Activated T-helper 1 cell treated with anti-CD3 and anti-CD28 coated beads, Interleukin-12 subunit alpha, Interleukin-12 subunit beta, Interleukin-2, Interleukin-4 antibody, amounts not matched to agents 30 ng/mL and 10 ng/mL and 1 ng/mL, durations not matched to agents 14 hours and 24 hours and 36 hours (primary cell): ENCODE measurements around the gene CPB1. TPM values are rescaled to one million over a fixed set of nuclear protein-coding genes. Genes with fewer than 3 reads are reported as not detected.

Source experiments
- DNase-seq: peaks from one replicate; pipeline ENCODE4 v3.0.0; 2021; ENCODE audit warnings: low spot score
- H3K27ac Mint-ChIP-seq: one replicate; pipeline ENCODE4 v1.8.0; 2021; ENCODE audit warnings: mild to moderate bottlenecking, mixed read lengths
- H3K27me3 Mint-ChIP-seq: one replicate; pipeline ENCODE4 v1.8.0; 2022; ENCODE audit warnings: mild to moderate bottlenecking, moderate library complexity, mixed read lengths; ENCODE audit not compliant: insufficient read depth
- H3K36me3 Mint-ChIP-seq: one replicate; pipeline ENCODE4 v1.8.0; 2021; ENCODE audit warnings: low read depth, mixed read lengths
- H3K4me1 Mint-ChIP-seq: one replicate; pipeline ENCODE4 v1.8.0; 2021; ENCODE audit warnings: low read depth, mixed read lengths
- H3K4me3 Mint-ChIP-seq: one replicate; pipeline ENCODE4 v1.8.0; 2021; ENCODE audit warnings: mild to moderate bottlenecking, moderate library complexity, mixed read lengths
- H3K9me3 Mint-ChIP-seq: one replicate; pipeline ENCODE4 v1.8.0; 2021; ENCODE audit warnings: mixed read lengths
- intact Hi-C: fragments of 100-400 bp; cut with micrococcal nuclease; formaldehyde crosslinking; loops from one replicate; pipeline ENCODE4 v1.15.1; 2024
- total RNA-seq: library from RNA; stranded (reverse); gene quantifications from 2 replicates; pipeline ENCODE4 v1.2.3, GENCODE V29; 2022

The CPB1 gene
- total RNA-seq, 1 donor from 2014 or later: not detected

DNA sequence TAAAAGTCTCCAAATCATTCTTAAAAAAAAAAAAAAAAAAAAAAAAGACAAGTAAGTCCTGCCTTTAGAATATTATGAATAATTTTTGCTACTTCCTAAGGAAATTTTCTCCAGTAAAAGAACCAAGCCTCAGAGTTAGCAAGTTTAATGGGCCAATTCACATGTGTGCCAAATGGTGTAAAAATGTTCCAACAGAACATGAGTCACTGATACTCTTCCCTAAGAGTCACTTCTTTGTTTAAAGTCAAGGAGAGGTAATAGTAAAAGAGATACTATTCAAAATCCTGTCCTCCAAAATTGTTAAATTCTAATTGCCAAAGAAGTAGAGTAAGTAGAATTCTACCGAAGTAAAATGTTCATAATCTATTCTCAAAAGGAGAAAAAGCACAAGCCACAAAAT is 19.7 kb downstream of the CPB1 start:
- H3K4me3 Mint-ChIP-seq: no peak overlapping the region
- H3K4me1 Mint-ChIP-seq: no peaks in the 10 kb centered on the region
- no peaks in the 10 kb centered on the region for H3K9me3 Mint-ChIP-seq
- DNase-seq: no peak
- intact Hi-C loops: no loop called here
- H3K36me3 Mint-ChIP-seq: no peaks in the 10 kb centered on the region
- no peak overlapping the region for H3K27ac Mint-ChIP-seq
- peaks cover 4% of the 10 kb centered on the region for H3K27me3 Mint-ChIP-seq

DNA sequence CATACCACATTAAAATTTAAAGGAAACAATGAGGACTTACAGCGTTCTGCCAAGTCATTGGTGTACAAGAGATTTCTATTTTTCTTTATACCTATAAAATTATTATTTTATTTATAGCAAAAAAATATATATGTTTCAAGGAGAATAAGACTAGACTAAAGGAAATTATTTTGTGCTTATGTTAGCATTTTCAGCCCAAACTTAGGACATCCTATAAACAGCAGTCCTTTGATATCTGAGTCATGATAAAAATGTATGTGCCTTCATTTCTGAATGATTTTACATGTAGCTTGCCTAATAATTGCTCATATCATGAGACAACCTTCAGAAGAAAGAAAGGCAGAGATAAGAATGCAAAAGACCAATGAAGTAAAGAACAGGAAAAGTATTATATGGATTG is 20.8 kb downstream of the CPB1 start:
- no peak for DNase-seq
- Mint-ChIP-seq H3K36me3 (no peaks in the 10 kb centered on the region), H3K27me3 (peaks cover 4% of the 10 kb centered on the region), H3K27ac (no peak overlapping the region), H3K4me3 (no peak overlapping the region), H3K9me3 (no peaks in the 10 kb centered on the region), H3K4me1 (no peaks in the 10 kb centered on the region)
- intact Hi-C loops: no loop called here

DNA sequence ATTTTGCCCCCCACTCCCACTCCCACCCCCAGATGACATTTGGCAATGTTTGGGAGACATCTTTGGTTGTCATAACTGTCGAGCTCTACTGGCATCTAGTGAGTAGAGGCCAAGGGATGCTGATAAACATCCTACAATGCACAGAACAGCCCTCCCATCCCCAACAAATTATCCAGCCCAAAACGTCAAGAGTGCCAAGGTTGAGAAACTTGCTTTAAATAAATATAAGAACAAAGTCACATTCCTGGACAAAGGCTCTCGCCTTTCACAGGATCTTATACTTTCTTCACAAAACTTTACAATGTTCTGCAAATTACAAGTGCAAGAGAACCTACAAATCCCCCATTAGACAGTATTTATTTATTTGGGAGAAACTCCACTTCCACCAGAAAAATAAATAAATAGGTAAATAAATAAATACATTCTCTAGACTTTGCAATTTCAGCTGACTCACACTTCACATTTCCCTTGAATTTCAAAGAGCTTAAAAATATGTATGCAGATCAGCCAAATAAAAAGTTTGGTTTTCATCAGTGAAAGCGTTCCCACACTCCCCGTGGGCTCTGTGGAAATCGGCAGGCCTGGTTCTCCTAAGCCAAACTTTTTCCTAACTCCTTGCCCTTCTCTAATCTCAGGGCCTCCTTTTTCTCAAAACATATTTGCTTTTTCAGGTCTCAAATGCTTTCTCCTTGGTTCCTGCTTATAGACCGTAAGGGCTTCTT is 24.8 kb downstream of the CPB1 start:
- intact Hi-C loops: no loop called here
- no peaks in the 10 kb centered on the region for H3K36me3 Mint-ChIP-seq
- H3K27ac Mint-ChIP-seq: no peak overlapping the region
- H3K27me3 Mint-ChIP-seq: peaks cover 7% of the 10 kb centered on the region
- no peak overlapping the region for H3K4me3 Mint-ChIP-seq
- no peaks in the 10 kb centered on the region for H3K9me3 Mint-ChIP-seq
- H3K4me1 Mint-ChIP-seq: no peaks in the 10 kb centered on the region
- no peak for DNase-seq

DNA sequence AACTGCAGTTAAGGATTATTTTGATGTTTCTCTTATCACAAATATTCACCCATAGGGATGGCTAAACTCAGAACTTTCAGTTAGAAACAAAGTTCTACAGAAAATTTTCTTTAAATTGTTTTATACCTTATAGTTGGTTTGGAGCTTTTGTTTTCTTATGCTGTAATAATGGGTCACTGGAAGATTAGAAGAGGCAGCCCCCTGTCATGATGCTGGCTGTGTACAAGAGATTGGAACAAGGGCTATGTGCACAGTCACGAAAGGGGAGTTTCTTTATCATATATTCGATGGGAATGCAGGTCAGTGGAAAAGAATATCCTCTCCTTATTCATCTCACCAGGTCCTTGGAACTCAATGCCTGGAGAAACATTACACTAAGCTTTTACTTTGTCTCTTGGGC is 25.5 kb downstream of the CPB1 start:
- no peak for DNase-seq
- Mint-ChIP-seq H3K27ac (no peak overlapping the region), H3K4me1 (no peaks in the 10 kb centered on the region), H3K4me3 (no peak overlapping the region), H3K9me3 (no peaks in the 10 kb centered on the region), H3K36me3 (no peaks in the 10 kb centered on the region), H3K27me3 (peaks cover 4% of the 10 kb centered on the region)
- intact Hi-C loops: no loop called here

DNA sequence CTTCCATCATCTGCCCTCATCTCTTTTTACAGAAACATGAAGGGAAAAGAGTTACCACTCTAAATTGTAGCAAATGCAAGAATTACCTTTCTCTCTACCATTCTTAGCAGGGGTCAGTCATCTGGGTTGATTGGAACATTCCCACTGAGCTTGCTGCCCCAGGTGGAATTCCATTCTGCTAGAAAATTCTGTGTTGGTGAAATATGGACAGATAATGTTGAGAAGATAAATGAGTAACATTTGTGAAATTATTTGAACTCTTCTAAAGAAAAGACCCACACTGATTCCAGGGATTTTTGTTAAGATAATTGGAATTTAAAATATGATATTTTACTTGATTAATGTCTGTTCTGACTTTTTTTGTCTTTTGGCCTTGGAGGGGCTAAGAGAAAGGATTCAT is 26.4 kb downstream of the CPB1 start:
- intact Hi-C loops: no loop called here
- Mint-ChIP-seq H3K27me3 (peaks cover 4% of the 10 kb centered on the region), H3K36me3 (no peaks in the 10 kb centered on the region), H3K4me1 (no peaks in the 10 kb centered on the region), H3K9me3 (no peaks in the 10 kb centered on the region), H3K27ac (no peak overlapping the region), H3K4me3 (no peak overlapping the region)
- no peak for DNase-seq

DNA sequence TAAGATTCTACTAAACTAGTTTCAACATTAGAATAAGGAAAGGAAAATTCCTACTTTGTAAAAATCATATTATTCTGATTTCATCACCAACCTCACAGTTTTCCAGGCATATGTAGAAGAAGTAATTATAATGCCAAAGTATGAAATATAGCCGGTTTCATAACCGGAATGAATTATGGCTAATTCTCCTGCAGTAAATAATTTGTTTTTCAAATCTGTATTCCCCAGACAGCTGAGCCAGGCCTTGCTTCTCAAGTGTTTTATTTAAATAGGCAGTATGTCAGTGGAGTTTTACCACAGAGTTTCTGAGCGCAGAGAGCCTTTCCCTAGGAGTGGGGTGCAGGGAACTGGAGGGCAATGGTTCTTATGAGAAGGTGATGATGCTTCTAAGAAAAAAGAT is 28.8 kb downstream of the CPB1 start:
- intact Hi-C loops: no loop called here
- peaks cover 7% of the 10 kb centered on the region for H3K27me3 Mint-ChIP-seq
- H3K9me3 Mint-ChIP-seq: no peaks in the 10 kb centered on the region
- H3K36me3 Mint-ChIP-seq: no peaks in the 10 kb centered on the region
- no peak for DNase-seq
- no peak overlapping the region for H3K27ac Mint-ChIP-seq
- H3K4me1 Mint-ChIP-seq: no peaks in the 10 kb centered on the region
- no peak overlapping the region for H3K4me3 Mint-ChIP-seq

DNA sequence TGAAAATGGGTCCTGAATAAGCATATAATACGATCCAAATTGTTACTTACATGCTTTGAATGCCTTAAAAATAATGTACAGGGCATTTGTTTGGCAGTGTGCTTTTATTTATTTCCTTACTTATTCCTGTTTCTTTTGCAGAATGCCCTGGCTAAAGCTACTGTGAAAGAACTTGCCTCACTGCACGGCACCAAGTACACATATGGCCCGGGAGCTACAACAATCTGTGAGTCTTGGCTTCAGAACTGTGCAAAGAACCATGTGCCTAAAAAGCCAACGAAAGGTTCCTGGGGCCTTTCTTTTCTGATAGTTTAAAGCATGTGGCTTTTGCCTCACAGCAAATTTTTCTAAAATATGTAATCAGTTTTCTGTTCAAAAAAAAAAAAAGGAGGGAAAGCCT is 29.7 kb downstream of the CPB1 start:
- Mint-ChIP-seq H3K9me3 (no peaks in the 10 kb centered on the region), H3K4me3 (no peak overlapping the region), H3K4me1 (no peaks in the 10 kb centered on the region), H3K27me3 (peaks cover 7% of the 10 kb centered on the region), H3K36me3 (no peaks in the 10 kb centered on the region), H3K27ac (no peak overlapping the region)
- no peak for DNase-seq
- intact Hi-C loops: no loop called here

DNA sequence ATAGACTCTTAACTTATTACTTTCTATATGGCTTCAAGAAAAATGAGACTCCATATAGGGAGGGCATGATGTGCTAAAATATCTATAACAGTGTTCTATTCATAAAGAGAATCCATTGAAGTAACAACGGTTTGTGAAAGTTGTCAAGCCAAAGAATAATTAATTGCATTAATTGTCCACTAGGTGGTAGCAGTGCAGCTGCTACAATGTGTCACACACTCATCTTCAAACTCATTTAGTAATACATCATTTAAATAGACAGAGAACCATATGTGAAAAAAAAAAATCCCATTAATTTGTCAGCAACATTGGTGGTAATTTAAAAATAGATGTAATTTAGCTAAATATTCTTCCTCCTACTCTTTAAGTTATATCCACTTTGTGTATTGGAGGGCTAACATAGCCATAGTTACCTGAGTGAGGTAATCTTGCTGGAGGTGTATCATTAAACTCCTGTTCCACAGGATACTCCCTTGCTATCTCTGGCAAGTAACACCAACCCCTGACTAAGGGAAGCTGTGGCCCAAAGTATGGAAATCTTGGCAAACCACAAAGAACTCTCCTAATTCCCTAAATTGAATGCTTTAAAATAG is 33.8 kb downstream of the CPB1 start:
- no peaks in the 10 kb centered on the region for H3K9me3 Mint-ChIP-seq
- DNase-seq: no peak
- no peak overlapping the region for H3K4me3 Mint-ChIP-seq
- H3K36me3 Mint-ChIP-seq: no peaks in the 10 kb centered on the region
- H3K4me1 Mint-ChIP-seq: no peaks in the 10 kb centered on the region
- no peak overlapping the region for H3K27ac Mint-ChIP-seq
- H3K27me3 Mint-ChIP-seq: peaks cover 16% of the 10 kb centered on the region
- intact Hi-C loops: loop anchor here (1.0 to 5.0 kb wide), 3 partner anchors 82 to 411 kb away; no protein-coding TSS in a partner anchor

DNA sequence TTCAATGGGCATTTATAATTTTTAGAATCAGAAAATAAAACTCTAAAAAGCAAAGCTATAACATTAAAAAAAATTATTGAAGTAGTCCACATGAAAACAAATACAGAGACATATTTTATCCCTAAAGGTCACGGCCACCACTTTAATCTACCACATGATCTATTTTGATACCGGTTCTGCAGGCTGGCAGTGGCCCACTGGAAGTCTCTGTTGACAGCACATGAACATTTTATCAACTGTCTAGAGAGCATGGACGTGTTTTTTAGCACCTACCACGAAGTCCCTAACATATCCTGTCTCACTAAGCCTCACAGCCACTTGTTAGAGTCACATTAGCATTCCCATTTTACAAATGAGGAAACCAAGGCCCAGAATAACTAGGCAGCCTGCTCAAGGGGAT is 35.7 kb downstream of the CPB1 start:
- no peaks in the 10 kb centered on the region for H3K36me3 Mint-ChIP-seq

DNA sequence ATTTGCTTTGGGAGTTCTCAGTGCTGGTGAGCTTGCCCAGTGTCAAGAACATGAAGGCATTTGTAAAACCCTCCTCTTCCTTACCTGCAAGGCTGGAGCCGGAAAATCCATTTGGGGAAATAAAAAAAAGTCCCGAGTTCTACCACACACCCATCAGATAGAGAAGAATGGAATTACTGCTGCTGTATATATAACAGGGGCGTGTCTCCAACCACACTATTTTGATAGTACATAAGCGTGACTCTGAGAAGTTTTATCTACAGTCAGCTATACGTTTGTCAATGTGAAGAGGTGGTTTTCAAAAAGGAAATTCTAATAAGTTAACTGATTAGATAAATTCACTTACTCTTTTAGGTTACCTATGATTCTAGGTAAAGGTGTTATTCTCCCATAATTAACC is 36.2 kb downstream of the CPB1 start:
- H3K27ac Mint-ChIP-seq: no peak overlapping the region
- H3K4me1 Mint-ChIP-seq: no peaks in the 10 kb centered on the region
- DNase-seq: no peak
- intact Hi-C loops: loop anchor here (5.0 kb wide), 1 partner anchor 408 kb away; no protein-coding TSS in a partner anchor
- peaks cover 16% of the 10 kb centered on the region for H3K27me3 Mint-ChIP-seq
- no peaks in the 10 kb centered on the region for H3K9me3 Mint-ChIP-seq
- H3K36me3 Mint-ChIP-seq: no peaks in the 10 kb centered on the region
- H3K4me3 Mint-ChIP-seq: no peak overlapping the region

More for the DNA sequence above, 35.7 kb downstream of the CPB1 start:
- Mint-ChIP-seq H3K4me1 (no peaks in the 10 kb centered on the region), H3K27ac (no peak overlapping the region), H3K9me3 (no peaks in the 10 kb centered on the region), H3K4me3 (no peak overlapping the region), H3K27me3 (peaks cover 16% of the 10 kb centered on the region)
- DNase-seq: no peak
- intact Hi-C loops: loop anchor here (5.0 kb wide), 1 partner anchor 409 kb away; no protein-coding TSS in a partner anchor

DNA sequence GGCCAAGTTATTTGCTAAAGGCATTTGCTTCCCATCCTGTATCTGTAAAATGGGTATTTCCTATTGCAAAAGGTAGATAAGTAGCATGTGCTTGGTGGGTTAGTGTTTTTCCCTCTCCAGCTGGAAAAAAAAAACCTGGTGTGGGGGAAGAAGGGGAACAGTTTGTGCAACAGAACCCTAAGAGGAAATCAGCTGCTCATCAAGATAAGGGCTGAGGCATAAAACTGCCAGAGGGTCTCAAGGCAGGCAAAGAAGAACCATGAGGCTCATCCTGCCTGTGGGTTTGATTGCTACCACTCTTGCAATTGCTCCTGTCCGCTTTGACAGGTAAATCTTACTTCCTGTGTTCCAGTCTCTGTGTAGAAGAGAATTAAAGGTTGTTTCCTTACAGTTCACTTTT is 37.4 kb downstream of the CPB1 start, which contains the start of gene CPA3:
TSS of gene CPA3 (plus strand) at position 248 of the 400 bp plus-strand sequence. CDS start at position 260, 12 bp downstream.
- no peak for DNase-seq
- Mint-ChIP-seq H3K27me3 (peaks cover 14% of the 10 kb centered on the region), H3K4me3 (no peak within 1 kb of the TSS), H3K27ac (no peak within 1 kb of the TSS), H3K4me1 (no peaks in the 10 kb centered on the region), H3K9me3 (no peaks in the 10 kb centered on the region), H3K36me3 (no peaks in the 10 kb centered on the region)
- intact Hi-C loops: no loop called here

DNA sequence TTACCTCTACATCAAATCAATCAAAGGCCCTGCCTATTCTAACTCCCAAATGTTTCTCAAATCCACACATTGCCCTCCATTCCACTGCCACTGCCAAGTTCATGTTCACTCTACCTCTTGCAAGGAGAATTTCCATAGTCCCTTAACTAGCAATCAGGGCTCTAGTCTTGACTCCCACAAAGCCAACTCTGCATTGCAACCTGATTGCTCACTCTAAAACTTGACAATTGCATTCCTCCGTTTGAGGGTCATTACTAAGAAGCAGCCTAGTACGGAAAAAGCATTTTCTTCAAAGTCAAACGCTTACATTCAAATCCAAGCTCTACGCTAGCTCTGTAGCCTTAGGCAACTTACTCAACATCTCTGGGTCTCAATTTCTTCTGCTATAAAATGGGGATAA is 38.6 kb downstream of the CPB1 start:
- intact Hi-C loops: no loop called here
- Mint-ChIP-seq H3K36me3 (no peaks in the 10 kb centered on the region), H3K4me1 (no peaks in the 10 kb centered on the region), H3K27me3 (peaks cover 14% of the 10 kb centered on the region), H3K27ac (no peak overlapping the region), H3K4me3 (no peak overlapping the region), H3K9me3 (no peaks in the 10 kb centered on the region)
- no peak for DNase-seq

DNA sequence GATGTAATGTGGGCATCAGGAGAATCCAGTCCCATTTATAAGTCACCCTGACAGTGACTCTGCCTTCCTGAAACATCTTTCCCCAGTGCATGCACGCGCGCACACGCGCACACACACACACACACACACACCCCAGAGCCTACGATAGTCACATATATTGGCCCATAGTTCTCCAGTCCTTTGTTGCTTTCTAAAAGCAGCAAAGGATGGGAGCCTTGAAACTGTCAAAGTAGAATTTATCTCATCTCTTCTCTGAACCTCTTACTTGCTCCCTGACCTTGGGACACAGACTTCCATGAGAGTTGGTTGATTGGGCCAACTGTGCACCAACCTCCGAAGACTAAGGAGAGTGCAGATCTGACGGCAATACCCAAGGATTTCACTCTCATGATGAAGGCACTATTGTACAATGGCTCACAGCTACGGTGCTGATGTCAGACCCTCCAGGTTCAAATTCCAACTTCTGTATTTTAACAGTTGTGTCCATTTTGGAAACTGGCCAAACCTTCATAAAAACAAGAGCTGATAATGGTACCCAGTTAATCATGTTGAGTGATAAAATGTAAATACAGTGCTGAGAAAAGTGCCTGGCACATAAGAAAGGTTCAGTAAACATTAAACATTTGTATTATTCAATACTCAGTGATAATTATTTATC is 45.8 kb downstream of the CPB1 start:
- intact Hi-C loops: no loop called here
- H3K4me3 Mint-ChIP-seq: no peak overlapping the region
- H3K4me1 Mint-ChIP-seq: no peaks in the 10 kb centered on the region

More for the DNA sequence above, 45.8 kb downstream of the CPB1 start:
- no peak for DNase-seq
- no peak overlapping the region for H3K27ac Mint-ChIP-seq
- H3K36me3 Mint-ChIP-seq: no peaks in the 10 kb centered on the region
- peaks cover 5% of the 10 kb centered on the region for H3K27me3 Mint-ChIP-seq
- no peaks in the 10 kb centered on the region for H3K9me3 Mint-ChIP-seq
